HG03520 (cell line): ENCODE results near the gene ABCC4.

Experiments used
- ATAC-seq: cut with Tn5 transposase; IDR thresholded peaks from one replicate; pipeline ENCODE4 v1.9.1; 2021; ENCODE audit warnings: mild to moderate bottlenecking, moderate library complexity; ENCODE audit not compliant: unreplicated experiment

The ABCC4 gene

GRCh38 chr13:95020298-95020987, 280.8 kb downstream of the ABCC4 start:
- ATAC-seq, result no peak

GRCh38 chr13:95019886-95020285, 281.4 kb downstream of the ABCC4 start:
- no peak for ATAC-seq

GRCh38 chr13:95007322-95007721, 293.9 kb downstream of the ABCC4 start:
- ATAC-seq, result no peak

- no peak for ATAC-seq
Measured at GRCh38 chr13:95005300-95005699, 296.0 kb downstream of the ABCC4 start.

- no peak for ATAC-seq
Measured at GRCh38 chr13:95003019-95003813, 298.0 kb downstream of the ABCC4 start.

GRCh38 chr13:95002126-95002525, 299.1 kb downstream of the ABCC4 start:
- no peak for ATAC-seq

- no peak for ATAC-seq
Measured at GRCh38 chr13:94999871-95000270, 301.4 kb downstream of the ABCC4 start.

- ATAC-seq, result no peak
Measured at GRCh38 chr13:94997126-94997525, 304.1 kb downstream of the ABCC4 start.

- no peak for ATAC-seq
Measured at GRCh38 chr13:94996445-94996844, 304.8 kb downstream of the ABCC4 start.

- ATAC-seq, result no peak
Measured at GRCh38 chr13:94994506-94994905, 306.7 kb downstream of the ABCC4 start.

- no peak for ATAC-seq
Measured at GRCh38 chr13:94993616-94994015, 307.6 kb downstream of the ABCC4 start.

- no peak for ATAC-seq
Measured at GRCh38 chr13:94992036-94992960, 309.0 kb downstream of the ABCC4 start.

- ATAC-seq, result no peak
Measured at GRCh38 chr13:94988654-94989053, 312.6 kb downstream of the ABCC4 start.

GRCh38 chr13:94987869-94988268, 313.4 kb downstream of the ABCC4 start:
- ATAC-seq, result no peak

GRCh38 chr13:94987081-94987480, 314.2 kb downstream of the ABCC4 start:
- no peak for ATAC-seq

GRCh38 chr13:94984958-94985357, 316.3 kb downstream of the ABCC4 start:
- ATAC-seq, result no peak

- no peak for ATAC-seq
Measured at GRCh38 chr13:94978516-94978915, 322.7 kb downstream of the ABCC4 start.

GRCh38 chr13:94974015-94974951, 327.0 kb downstream of the ABCC4 start:
- ATAC-seq, result no peak

- ATAC-seq, result no peak
Measured at GRCh38 chr13:94972262-94972661, 329.0 kb downstream of the ABCC4 start.
